HG02852 (cell line): ENCODE data around the gene CSNK2A2.

Experiments
- ATAC-seq: cut with Tn5 transposase; IDR thresholded peaks from one replicate; pipeline ENCODE4 v1.9.1; 2021; ENCODE audit warnings: mild to moderate bottlenecking, moderate library complexity; ENCODE audit not compliant: unreplicated experiment

Gene CSNK2A2

DNA sequence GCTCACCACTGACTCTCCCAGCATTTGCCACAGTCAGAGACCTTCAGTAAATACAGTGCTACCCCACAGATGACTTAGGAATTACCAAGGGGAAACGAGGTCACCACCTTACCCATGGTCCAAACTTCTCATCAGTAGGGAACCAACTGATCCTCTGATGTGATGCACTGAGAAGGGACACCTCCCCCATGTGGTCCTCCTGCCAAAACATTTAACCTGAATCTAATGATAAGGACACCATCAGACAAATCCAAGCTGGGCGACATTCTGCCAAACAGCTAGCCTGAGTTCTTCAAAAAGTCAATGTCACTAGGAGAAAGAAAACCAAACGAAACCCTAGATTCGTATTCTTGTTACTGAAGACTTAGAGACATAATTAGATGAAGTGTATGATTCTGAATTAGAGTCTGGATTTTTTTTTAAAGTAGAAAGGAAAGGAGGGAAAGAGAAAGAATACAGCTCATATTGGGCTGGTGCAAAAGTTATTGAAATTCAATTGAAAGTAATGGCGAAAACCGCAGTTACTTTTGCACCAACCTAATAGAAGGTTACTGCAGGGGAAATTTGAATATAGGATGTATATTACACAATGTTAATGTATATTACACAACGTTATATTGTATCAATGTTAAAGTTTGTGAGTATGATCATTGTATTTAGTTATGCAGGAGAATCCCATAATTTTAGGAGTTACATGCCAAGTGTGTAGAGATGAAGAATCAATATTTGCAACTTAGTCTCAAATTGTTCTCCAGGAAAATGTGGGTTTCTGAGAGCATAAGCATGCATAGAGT, 2.3 kb upstream of the CSNK2A2 start:
- ATAC-seq: no peak

DNA sequence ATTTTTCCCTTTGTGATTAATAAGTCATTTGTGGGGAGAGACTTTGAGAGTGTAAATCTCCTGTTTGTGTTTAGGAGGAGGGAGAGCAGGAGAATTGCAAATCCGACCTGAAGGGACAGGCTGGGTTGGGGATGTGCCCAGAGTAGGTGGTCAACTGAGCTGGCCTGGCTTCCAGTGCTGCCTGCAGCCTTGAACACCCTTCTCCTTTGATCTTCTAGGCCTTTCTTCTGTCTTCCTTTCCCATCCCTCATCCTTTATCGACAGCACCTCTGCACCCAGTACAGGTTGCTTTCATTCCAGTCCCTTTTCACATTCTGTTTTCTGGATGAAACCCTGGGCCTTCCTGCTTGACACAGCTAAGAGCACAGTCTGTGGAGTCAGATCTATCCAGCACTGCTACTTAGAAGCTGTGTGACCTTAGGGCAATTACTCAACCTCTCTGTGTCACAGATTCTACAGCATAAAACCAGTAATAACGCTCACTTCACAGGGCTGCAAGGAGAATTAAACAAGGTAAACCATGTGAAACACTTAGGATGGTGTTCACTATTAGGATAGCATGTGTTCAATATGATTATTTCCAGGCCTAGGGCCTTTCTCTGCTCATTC, 1.0 kb upstream of the CSNK2A2 start:
- ATAC-seq: no peak

DNA sequence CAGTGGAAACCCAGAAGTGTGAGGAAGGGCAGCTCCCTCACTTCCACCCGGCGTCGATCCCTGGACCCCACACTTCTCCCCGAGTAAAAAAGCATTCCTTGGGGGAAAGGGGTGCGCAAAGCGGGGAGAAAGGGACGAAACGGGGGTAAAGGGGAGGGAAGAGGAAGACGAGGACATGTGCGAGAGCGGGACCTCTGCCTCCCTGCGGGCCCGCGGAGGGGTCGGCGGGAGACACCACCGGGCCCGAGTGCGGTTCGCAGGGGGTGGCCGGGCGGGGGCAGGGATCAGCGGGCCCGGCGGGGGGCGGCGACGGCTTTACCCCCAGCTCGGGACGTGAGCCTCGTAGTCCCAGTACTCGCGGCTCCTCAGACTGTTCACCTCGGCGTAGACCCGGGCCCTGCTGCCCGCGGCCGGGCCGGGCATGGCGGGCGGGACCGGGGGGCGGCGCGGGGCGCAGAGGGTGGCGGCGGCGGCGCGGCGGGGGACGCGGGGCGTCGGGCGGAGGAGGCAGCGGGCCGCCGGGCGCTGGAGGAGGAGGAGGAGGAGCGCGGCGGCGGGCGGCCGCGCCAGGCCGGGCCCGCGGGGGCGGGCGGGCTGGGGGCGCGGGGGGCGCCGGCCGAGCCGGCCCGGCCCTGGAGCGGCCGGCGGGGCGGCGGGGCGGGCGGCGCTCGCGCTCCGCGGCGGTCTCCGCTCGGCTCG, 443 bp downstream of the CSNK2A2 start:
- ATAC-seq: peak; percentile 31

DNA sequence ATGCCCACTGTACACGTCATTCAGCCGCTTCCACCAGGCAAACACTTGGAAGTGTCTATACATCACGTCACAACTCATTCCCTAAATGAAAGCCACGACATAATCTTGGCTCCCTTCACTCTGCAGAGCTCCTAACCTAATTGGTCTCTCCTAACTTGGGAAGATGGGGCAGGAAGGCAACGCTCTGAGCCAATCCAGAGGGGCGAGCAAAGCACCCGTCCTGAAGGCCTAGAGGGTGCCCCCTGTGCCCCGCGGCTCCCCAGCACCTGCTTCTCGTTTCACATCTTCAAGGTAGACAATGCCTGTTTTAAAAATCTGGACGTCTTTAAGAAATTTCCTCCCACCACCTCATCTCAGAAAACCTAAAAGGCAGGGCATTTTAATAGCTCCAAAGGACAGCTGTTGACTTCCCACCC, 1.0 kb downstream of the CSNK2A2 start:
- peak; percentile 10 for ATAC-seq

DNA sequence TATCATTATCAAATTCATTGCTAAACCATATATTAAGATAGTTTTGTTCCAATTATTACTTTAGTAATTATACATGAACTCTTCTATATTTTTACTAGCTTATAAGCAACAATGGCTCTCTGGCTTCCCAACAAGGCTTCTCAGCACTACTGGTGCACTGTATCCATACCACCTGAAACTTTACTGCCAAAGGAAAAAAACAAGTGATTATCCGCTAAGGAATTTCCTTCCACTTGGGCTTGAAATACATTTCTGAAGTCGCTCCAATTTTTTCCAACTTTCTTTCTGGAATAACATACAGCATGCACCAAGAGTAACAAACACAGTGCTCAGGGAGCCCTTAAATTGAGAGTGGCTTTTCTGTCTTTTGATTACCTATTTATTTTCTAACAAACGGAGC, 2.1 kb downstream of the CSNK2A2 start:
- no peak for ATAC-seq

DNA sequence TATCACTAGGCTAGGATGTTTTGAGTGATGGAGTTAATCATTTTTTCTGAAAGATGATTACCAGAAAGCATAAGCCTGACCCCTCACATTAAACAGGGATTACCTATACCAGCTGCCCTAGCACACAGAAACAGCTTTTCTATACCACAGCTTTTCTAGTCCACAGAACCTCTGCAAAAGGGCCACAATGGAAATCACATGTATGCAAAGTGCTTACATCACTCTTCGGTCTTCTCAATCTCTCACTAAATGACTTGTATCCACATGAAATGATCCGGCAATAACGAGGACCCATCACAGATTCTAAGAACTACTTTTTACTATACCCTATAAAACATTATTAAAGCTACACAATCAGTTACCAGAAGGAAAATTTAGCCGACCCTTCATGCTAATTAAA, 2.6 kb downstream of the CSNK2A2 start:
- no peak for ATAC-seq

DNA sequence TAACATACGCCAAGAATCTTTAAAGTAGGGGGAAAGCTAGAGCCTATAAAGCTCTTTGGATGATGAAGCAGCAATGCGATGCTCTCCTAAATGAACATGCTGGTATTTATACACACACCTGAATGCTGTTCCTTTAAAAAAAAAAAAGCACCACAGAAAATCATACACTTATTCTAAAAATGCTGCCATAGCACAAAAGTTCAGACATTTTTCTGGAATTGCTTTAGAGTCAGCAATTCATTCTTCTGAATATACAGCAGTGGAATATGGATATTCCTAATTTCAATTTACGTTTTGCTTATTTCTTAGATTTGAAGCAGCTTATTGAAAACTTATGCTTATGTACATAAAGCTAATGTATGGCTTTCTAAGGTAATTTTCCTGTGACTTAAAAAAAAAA, 3.1 kb downstream of the CSNK2A2 start:
- no peak for ATAC-seq

DNA sequence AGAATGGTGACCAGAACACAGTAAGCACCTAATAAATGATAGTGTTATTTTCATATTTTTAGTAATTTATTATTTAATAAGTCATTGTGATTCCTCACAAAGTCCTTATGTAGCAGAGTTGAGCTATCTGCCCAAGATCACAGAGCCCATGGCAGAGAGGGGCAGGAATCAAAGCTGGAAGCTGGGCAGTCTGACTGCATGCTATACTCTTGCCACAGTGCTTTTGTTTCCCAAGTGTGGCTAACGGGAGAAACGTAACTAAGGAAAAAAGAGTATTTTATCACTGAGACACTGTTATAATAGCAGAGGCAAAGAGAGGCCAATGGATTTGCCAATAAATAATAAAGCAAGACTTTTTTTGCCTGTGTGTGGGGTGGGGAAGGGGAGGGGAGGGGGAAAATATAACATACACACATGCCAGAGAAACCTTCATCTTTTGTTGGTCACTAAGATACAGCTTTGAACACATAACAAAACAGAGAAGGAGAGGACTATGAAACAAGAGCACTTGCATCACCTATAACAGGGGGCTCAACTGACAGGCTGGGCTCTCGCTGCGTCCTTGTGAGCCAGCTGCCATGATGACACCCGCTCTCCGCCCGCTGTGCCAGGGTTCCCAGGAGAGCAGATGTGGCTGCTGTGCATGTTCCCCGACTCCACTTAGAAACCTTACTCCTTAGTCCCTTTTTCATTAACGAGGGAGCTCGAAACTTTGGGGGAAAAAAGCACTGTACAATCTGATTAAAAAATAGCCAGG, 10.1 kb downstream of the CSNK2A2 start:
- ATAC-seq: no peak

DNA sequence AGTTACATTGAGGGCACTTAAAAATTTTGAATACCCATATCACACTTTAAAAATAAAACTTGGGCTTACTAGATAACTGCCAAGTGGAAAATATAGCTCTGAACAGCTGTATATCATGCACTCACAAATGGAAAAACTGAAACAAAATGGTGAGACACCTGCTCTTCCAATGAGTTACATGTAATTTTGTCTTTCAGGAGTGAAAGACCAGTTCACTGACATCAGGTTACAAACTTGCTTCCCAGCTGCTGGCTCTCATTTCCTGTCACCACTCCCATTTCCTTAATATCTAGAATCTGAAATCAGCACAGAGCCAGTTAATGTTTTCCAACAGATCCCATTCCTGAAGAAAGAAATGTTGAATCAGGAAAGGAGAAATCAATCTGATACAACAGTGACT, 10.8 kb downstream of the CSNK2A2 start:
- ATAC-seq: no peak

DNA sequence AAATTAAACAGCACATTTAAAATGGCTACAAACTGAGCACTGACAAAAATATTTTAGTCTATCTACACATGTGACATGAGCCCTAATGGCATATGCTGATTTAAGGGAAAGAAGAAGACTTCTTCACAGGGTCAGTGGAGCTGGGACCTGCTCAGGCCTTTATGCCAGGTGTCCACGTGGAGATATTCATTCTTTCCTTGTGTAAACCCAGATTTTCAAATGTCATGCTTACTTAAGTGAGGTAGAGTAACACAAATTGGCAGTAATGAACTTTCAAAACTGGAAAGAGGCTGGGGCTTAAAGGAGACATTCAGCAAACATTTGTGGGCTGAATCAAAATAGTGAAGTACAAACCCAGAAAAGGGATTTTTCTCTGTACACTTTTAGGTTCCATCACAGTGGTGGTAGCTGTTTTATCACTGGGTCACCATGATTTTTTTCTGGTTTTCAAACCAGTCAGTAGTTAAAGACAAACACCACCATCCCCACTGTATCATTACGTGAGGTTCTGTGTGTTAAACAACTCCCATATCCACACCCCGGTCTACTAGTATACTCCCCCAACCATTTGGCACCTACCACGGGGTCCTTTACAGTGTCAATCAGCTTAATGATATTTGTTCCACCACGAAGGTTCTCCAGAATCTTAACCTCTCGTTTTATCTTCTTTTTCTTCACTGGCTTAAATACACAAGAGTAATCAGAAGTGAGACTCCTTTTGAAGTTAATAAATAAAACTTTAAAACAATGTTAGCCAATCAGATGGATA, 11.5 kb downstream of the CSNK2A2 start:
- ATAC-seq: no peak

DNA sequence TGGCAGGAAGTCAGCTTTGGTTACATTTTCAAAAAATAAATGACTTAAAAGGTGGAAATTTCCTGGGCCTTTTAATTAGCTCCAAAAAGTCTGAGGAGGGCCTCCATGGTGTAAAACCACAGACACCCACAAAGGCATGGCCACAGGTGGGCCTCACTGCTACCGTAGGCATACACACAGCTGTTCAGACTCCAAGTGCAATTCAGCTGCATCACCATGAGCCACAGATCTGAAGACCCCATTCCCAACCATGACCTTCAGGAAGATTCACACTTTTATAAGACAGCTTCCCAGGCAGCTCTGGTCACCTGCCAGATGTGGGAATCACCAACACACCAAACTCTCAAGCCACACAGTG, 20.6 kb downstream of the CSNK2A2 start:
- no peak for ATAC-seq

DNA sequence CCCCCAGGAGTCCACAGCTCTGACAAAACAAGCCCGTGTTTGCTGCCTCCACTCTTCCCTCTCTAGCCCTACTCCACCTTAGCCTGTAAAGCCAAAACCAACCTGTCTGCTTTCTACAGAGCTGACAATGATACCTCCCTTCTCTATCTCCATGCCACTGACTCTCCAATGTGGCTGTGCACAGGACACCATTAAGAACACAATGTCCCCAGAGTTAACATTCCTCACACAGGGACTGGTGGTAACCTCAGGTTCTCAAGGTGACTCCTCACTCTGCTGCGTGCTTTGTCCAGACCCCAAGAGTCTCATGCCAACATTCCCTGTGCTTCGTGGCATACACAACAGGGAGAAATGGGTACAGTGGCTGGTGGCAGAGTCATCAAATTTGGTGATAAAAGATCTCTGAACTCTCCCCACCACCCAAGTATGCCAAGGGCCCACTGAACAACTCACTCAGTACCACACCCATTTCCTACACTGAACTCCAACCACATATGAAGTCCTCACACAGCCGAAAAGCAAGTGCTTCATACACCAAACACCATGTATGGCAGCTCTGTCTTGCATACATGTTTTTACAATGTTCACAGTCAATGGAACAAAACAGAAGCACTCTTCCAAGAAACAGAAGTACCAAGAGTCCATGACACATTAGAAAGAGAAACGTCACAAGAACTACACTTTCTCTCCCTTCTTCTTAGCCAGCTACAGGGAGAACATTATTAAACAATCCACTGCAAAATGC, 21.1 kb downstream of the CSNK2A2 start:
- ATAC-seq: no peak

DNA sequence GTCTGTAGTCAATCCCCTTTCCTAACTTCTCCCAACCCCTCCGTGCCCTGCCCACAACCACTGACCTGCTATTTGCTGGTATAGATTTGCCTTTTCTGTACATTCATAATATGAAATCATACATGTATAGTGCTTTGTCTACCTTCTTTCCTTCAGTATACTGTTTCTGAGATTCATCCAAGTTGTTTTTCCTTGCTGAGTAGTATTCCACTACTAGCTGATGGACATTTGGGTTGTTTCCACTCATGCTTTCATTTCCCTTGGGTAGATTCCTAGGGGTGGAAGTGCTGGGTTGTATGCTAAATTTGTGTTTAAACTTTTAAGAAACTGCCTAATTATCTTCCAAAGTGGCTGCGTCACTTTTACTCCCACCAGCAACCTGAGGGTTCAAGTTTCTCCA, 27.7 kb downstream of the CSNK2A2 start:
- no peak for ATAC-seq

DNA sequence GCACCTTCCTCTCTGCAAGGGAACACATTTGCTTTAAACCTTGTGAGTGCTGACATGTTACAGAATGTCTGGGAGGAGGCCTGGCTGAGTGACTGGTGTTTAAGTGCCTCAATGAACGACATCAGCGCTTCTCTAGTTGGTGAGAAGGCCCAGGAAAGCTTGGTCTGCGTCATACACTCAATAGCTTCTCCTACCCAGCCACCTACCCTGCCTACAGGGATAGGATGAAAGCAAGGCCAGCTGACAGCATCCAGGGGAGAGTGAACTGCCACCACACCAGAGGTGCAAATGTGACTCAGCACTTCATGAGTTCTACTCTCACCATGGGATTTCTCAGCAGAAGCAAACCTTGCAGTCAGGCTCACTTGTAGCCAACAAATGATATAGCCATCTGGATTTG, 37.1 kb downstream of the CSNK2A2 start:
- no peak for ATAC-seq

DNA sequence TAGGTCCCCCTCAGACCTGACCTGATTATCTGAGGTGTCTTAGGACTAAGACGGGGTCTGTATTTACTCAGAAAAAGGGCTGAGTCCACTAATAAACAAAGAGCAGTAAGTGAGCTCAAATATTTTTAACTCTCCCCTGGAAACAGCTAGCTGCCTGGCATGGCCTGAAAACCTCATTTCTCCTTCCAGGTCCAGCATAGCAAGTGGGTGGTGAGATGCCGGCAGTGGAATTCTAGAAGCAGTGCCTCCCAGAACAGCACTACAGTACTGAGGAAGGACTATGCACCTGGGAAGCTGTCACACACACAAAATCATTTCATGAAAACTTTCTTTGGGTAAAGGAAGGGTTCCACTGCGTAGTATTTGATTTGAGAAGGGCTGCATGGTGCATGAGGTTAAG, 39.2 kb downstream of the CSNK2A2 start:
- no peak for ATAC-seq

DNA sequence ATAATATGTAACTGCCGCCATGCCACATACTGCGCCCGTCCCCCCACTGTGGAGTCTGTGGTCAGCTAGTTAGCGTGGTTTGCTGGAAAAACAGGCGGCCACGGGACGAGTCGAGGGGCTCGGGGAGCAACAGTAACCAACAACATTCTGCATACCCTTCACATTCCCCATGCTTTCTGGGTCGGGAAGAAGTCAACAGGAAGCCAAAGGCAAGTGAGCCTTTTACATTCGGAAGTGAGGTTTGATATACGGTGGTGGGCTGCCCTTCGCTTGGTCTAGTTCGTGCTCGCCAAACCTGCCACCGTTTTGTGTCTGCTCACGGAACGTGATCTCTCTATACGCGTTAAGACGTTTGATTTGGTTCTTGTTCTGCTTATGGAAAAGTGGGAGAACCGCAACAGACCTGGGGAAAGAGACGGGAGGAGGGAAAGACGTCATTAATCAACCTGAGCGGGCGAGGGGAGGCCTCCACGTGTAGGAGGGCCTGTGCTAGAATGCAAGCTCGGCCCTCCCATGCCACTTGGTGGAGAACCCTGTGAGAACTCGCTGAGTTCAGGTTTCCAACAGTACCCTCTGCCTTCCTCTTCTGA, 39.9 kb downstream of the CSNK2A2 start:
- no peak for ATAC-seq

DNA sequence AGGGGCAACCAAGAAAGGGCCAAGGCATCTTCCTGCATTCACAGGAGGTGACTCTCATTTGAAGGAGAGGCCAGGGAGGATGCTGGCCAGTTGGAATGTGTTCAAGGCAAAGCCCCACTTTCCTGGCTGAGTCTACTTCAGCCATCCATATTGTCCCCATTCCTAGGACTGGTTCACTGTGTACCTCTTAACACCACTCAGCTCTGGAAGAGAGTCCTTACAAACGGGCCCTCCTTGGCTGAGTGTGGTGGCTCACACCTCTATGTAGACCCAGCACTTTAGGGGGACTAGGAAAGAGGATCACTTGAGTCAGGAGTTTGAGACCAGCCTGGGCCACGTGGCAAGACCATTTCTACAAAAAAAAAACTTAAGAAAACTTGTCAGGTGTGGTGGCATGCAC, 40.7 kb downstream of the CSNK2A2 start:
- no peak for ATAC-seq

DNA sequence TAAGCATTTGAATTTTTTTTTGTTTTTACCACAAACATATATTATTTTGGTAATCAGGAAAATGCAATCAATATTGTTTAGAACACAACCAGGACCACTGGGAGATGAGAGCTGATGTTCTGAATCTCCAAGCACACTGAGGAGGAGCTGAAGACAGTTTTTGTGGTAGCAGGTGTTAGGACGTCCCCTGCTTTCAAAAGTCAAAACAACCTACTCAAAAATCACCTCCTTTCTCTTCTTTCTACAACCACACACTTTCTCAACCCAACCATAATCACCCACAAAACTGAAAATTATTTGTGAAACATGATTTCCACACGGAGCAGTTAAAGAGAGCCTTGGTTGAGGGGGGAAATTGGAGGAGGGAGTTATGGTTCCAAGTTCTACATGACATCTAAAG, 42.1 kb downstream of the CSNK2A2 start:
- ATAC-seq: no peak

DNA sequence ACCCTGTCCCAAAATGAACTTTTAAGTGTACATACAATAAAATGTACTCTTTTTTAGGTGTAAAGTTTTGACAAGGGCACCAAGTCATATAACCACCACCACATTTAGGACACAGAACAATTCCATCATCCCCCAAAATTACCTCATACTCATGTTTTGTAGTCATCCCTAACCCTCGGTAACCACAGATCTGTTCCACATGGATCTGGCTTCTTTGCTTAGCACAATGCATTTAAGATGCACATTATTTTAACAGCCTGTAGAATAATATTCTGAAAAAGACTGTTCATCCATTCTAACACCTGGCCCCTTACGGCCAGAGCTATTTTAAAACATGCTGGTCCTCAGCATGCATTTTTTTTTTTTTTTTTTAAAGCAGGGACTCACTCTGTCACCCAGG, 43.6 kb downstream of the CSNK2A2 start:
- ATAC-seq: no peak
